MM.1S (cell line): Measurements from ENCODE around the gene CDC34.

Experiments used
- DNase-seq: peaks from one replicate; pipeline ENCODE4 v3.0.0-alpha.2; 2015
- H2AFZ ChIP-seq: fragments of 300-600 bp; sonication (generic); 2 replicates; pipeline ENCODE4 v1.6.0; 2016; ENCODE audit warnings: antibody characterized with exemption, low read length
- H3F3A ChIP-seq: fragments of 300-600 bp; sonication (generic); 2 replicates; pipeline ENCODE4 v1.6.1; 2016; ENCODE audit warnings: mild to moderate bottlenecking, antibody characterized with exemption, low read length, moderate library complexity, mixed read lengths; ENCODE audit not compliant: insufficient read depth
- H3K27ac ChIP-seq: fragments of 300-600 bp; sonication (generic); 2 replicates; pipeline ENCODE4 v1.5.1; 2016; ENCODE audit warnings: mild to moderate bottlenecking, low read length
- H3K27me3 ChIP-seq: fragments of 300-600 bp; sonication (generic); replicated peaks from 2 replicates; pipeline ENCODE4 v1.6.0; 2016; ENCODE audit warnings: low read length; ENCODE audit not compliant: insufficient read depth
- H3K36me3 ChIP-seq: fragments of 300-600 bp; sonication (generic); replicated peaks from 2 replicates; pipeline ENCODE4 v1.6.1; 2016; ENCODE audit warnings: mild to moderate bottlenecking, low read length, mixed read lengths; ENCODE audit not compliant: insufficient read depth
- H3K4me1 ChIP-seq: fragments of 300-600 bp; sonication (generic); 2 replicates; pipeline ENCODE4 v1.6.1; 2016; ENCODE audit warnings: low read length, mixed read lengths
- H3K4me2 ChIP-seq: fragments of 300-600 bp; sonication (generic); 2 replicates; pipeline ENCODE4 v1.6.0; 2016; ENCODE audit warnings: low read depth, low read length
- H3K4me3 ChIP-seq: fragments of 300-600 bp; sonication (generic); 2 replicates; pipeline ENCODE4 v1.5.1; 2016; ENCODE audit warnings: low read length, mixed read lengths
- H3K79me2 ChIP-seq: fragments of 300-600 bp; sonication (generic); 2 replicates; pipeline ENCODE4 v1.6.1; 2016; ENCODE audit warnings: mixed run types, low read length, mixed read lengths
- H3K9ac ChIP-seq: fragments of 300-600 bp; sonication (generic); 2 replicates; pipeline ENCODE4 v1.6.1; 2016; ENCODE audit warnings: low read length, mixed read lengths
- H3K9me2 ChIP-seq: fragments of 300-600 bp; sonication (generic); replicated peaks from 2 replicates; pipeline ENCODE4 v1.6.1; 2016; ENCODE audit warnings: mild to moderate bottlenecking, low read length, mixed read lengths; ENCODE audit not compliant: insufficient read depth
- H3K9me3 ChIP-seq: fragments of 300-600 bp; sonication (generic); replicated peaks from 2 replicates; pipeline ENCODE4 v1.6.1; 2016; ENCODE audit warnings: mild to moderate bottlenecking, low read length, mixed read lengths; ENCODE audit not compliant: insufficient read depth
- H4K20me1 ChIP-seq: fragments of 300-600 bp; sonication (generic); 2 replicates; pipeline ENCODE4 v1.6.1; 2016; ENCODE audit warnings: mild to moderate bottlenecking, low read length, moderate library complexity, mixed read lengths; ENCODE audit not compliant: insufficient read depth
- CTCF ChIP-seq: fragments of 300-600 bp; sonication (generic); IDR thresholded peaks from 2 replicates; pipeline ENCODE4 v1.5.1; 2016; ENCODE audit warnings: antibody characterized with exemption, low read length, mixed read lengths
- EZH2 ChIP-seq: fragments of 300-600 bp; sonication (generic); optimal IDR thresholded peaks from 2 replicates; pipeline ENCODE3; 2017; ENCODE audit warnings: low read depth, mild to moderate bottlenecking, antibody characterized with exemption, low read length, mixed read lengths
- EZH2phosphoT487 ChIP-seq: fragments of 300-600 bp; sonication (generic); IDR thresholded peaks from 2 replicates; pipeline ENCODE4 v1.6.1; 2018; ENCODE audit warnings: antibody characterized with exemption, low read length

Gene CDC34

GRCh38 chr19:570251-570686 is 38.7 kb downstream of the CDC34 start:
- no peaks in the 10 kb centered on the region for H3K9me3 ChIP-seq
- no peak overlapping the region for H3K27ac ChIP-seq
- no peak for TF ChIP-seq CTCF
- TF ChIP-seq EZH2 = no peak
- no peak for TF ChIP-seq EZH2phosphoT487
- H3K9ac ChIP-seq = no peak overlapping the region
- H3K9me2 ChIP-seq = no peaks in the 10 kb centered on the region
- peaks cover 14% of the 10 kb centered on the region for H3F3A ChIP-seq
- H3K4me1 ChIP-seq = peaks cover 8% of the 10 kb centered on the region; the same call in 1 of the 2 replicates
- no peak overlapping the region for H3K4me3 ChIP-seq
- peaks cover 29% of the 10 kb centered on the region for H3K79me2 ChIP-seq
- H2AFZ ChIP-seq = no peak overlapping the region
- H3K27me3 ChIP-seq = no peaks in the 10 kb centered on the region
- no peak overlapping the region for H3K4me2 ChIP-seq
- DNase-seq = no peak
- H4K20me1 ChIP-seq = peaks cover 8% of the 10 kb centered on the region
- H3K36me3 ChIP-seq = no peaks in the 10 kb centered on the region

DNA sequence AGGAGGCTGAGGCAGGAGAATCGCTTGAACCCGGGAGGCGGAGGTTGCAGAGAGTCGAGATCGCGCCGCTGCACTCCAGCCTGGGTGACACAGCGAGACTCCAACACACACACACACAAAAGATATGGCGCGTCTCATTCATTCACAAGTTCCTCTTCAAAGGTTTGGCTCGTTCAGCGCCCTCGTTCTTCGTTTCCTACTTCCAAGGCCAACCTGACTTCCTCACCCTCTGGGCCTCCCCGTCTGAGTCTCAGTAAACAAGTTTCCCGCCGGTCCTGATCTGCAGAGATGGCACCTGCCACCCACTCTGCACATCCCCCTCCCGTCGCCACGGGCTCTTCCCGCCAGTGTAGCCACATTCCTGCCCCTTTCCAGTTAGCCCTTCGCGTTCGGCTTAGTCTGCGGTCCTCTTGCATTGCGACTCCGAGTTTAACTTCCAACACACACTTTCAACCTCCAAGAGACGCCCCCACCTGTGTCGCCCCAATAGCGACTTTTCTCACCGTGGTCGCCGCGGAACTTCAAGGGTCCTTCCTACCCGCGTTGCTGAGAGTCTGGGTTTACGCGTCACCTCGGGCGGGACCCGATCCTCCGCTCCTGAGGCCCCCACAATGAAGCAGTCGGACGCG is 39.5 kb downstream of the CDC34 start:
- DNase-seq = peak; percentile 64
- peaks cover 36% of the 10 kb centered on the region for H3K79me2 ChIP-seq
- H3K4me2 ChIP-seq = peak overlapping the region; percentile 96
- H3K9ac ChIP-seq = peak overlapping the region; percentile 70
- peaks cover 8% of the 10 kb centered on the region; the same call in 1 of the 2 replicates for H3K4me1 ChIP-seq
- peak overlapping the region; percentile 88 for H2AFZ ChIP-seq
- H3K27me3 ChIP-seq = no peaks in the 10 kb centered on the region
- peak overlapping the region; percentile 87 for H3K27ac ChIP-seq
- H3F3A ChIP-seq = peaks cover 14% of the 10 kb centered on the region
- no peaks in the 10 kb centered on the region for H3K9me3 ChIP-seq
- no peaks in the 10 kb centered on the region for H3K36me3 ChIP-seq
- TF ChIP-seq CTCF (no peak), EZH2 (no peak), EZH2phosphoT487 (no peak)
- no peaks in the 10 kb centered on the region for H3K9me2 ChIP-seq
- peak overlapping the region; percentile 77 for H3K4me3 ChIP-seq
- peaks cover 13% of the 10 kb centered on the region for H4K20me1 ChIP-seq

- peak; percentile 68 for DNase-seq
- Histone ChIP-seq H2AFZ (peak overlapping the region; percentile 88), H3K4me2 (peak overlapping the region; percentile 96), H4K20me1 (peaks cover 15% of the 10 kb centered on the region), H3K9ac (peak overlapping the region; percentile 70), H3K27me3 (no peaks in the 10 kb centered on the region), H3K27ac (peak overlapping the region; percentile 87), H3K36me3 (no peaks in the 10 kb centered on the region), H3K9me3 (no peaks in the 10 kb centered on the region), H3K4me1 (peaks cover 8% of the 10 kb centered on the region; the same call in 1 of the 2 replicates), H3K79me2 (peaks cover 41% of the 10 kb centered on the region), H3K4me3 (peak overlapping the region; percentile 77), H3K9me2 (no peaks in the 10 kb centered on the region), H3F3A (peaks cover 14% of the 10 kb centered on the region)
- TF ChIP-seq EZH2phosphoT487 = no peak
- no peak for TF ChIP-seq CTCF
- no peak for TF ChIP-seq EZH2
These were observed 40.0 kb downstream of the CDC34 start for GRCh38 chr19:571566-571974.
